ENCODE measurements around the gene WSB1. TPM values are rescaled to one million over a fixed set of nuclear protein-coding genes. Genes with fewer than 3 reads are reported as not detected.

Gene WSB1
- total RNA-seq, 1 donor from 2014 or later = 222 TPM

GRCh38 chr17:27361695-27362094 lies 67.8 kb downstream of the WSB1 start:
- DNase-seq = no peak

GRCh38 chr17:27362503-27362902 lies 68.6 kb downstream of the WSB1 start:
- DNase-seq = no peak

DNA sequence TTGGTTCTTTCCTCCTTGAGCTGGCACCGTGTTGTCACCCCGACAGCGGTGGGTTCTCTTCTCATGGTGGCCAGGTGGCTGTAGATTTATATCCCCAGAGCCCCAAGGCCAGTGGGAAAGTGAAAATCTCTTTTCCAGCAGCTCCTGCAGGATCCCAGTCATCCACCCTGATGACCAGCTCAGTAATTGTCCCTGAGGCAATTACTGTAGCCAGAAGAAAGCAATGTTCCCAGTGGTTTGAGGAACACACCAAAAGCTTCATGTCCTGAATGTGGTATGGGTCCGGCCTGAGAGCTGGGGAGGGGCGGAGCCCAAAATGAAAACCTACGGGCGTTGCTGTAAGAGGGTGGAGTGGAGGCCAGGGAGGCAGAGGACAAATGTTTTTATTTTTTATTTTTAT lies 69.0 kb downstream of the WSB1 start:
- no peak for DNase-seq

GRCh38 chr17:27363326-27363725 lies 69.4 kb downstream of the WSB1 start:
- DNase-seq = no peak

Small RNAs within 50 kb of the gene (small RNA-seq; reads per million reads assigned to genes)
- gene MIR4522 (ENCODE audit: low replicate concordance) = not detected

Other genes starting within 250 kb of the WSB1 start
- 32.7 TPM for gene KSR1, start 162.3 kb downstream of the WSB1 start, total RNA-seq

Data from skin of body (tissue), 3 donors.